Thyroid gland (tissue), 4 donors: ENCODE measurements around the gene UNC50. TPM values are rescaled to one million over a fixed set of nuclear protein-coding genes. Genes with fewer than 3 reads are reported as not detected.

ENCODE experiments used
- DNase-seq, 2 donors: peaks; one replicate each; pipeline ENCODE4 v3.0.0-alpha.2; 2019
- H3K27ac ChIP-seq, 3 donors: fragments of 200-600 bp; sonication (generic); 1 replicate in 2 of 3; 2 replicates in 1 of 3; pipeline ENCODE4 v1.5.1; 2016 to 2019; ENCODE audit warnings: mild to moderate bottlenecking in 1 of 3, moderate library complexity in 1 of 3
- H3K27me3 ChIP-seq: fragments of 200-600 bp; sonication (generic); one replicate; pipeline ENCODE4 v1.5.1; 2019
- H3K36me3 ChIP-seq, 2 donors: fragments of 200-600 bp; sonication (generic); one replicate each; pipeline ENCODE4 v1.5.1; 2016 to 2019
- H3K4me1 ChIP-seq, 2 donors: fragments of 200-600 bp; sonication (generic); one replicate each; pipeline ENCODE4 v1.5.1; 2017 to 2019
- H3K4me3 ChIP-seq, 3 donors: fragments of 200-600 bp; sonication (generic); replicated peaks in 1 of 3; 1 replicate in 2 of 3; 2 replicates in 1 of 3; pipeline ENCODE4 v1.5.1; 2016; ENCODE audit warnings: mild to moderate bottlenecking in 1 of 3
- H3K9me3 ChIP-seq: fragments of 200-600 bp; sonication (generic); one replicate; pipeline ENCODE4 v1.5.1; 2017
- CTCF ChIP-seq, 6 experiments: fragments of 200-600 bp in 3 of 6; fragments of 450-650 bp in 3 of 6; sonication (generic) in 3 of 6; IDR thresholded peaks; one replicate each; pipeline ENCODE4 v1.5.1; 2016 to 2019; ENCODE audit warnings: antibody characterized with exemption in 6 of 6, mild to moderate bottlenecking in 2 of 6, inconsistent platforms in 1 of 6, moderate library complexity in 1 of 6
- POLR2A ChIP-seq, 2 donors: fragments of 450-650 bp; IDR thresholded peaks; one replicate each; pipeline ENCODE4 v1.6.1; 2017; ENCODE audit warnings: antibody characterized with exemption in 2 of 2, mild to moderate bottlenecking in 2 of 2, moderate library complexity in 1 of 2
- WGBS, 2 donors: methylation state at CpG; one replicate each; pipeline ENCODE4 v1.1.5; 2017; 5-methylcytosine and 5-hydroxymethylcytosine counted together
- intact Hi-C: fragments of 100-400 bp; cut with DNase I; formaldehyde crosslinking; loops from one replicate; pipeline ENCODE4 v1.15.1; 2023
- total RNA-seq, 4 donors: library from RNA; depleted of rRNA; stranded (reverse); fragments of >200 nt; gene quantifications; one replicate each; pipeline ENCODE4 v1.2.3, GENCODE V29; 2016

Gene UNC50
- total RNA-seq, 4 donors from 2014 or later = 75.3 to 86.1 (median 81.9) TPM

- no peaks in the 10 kb centered on the region for H3K27me3 ChIP-seq
- DNase-seq = no peak
- no peaks in the 10 kb centered on the region for H3K9me3 ChIP-seq
- H3K36me3 ChIP-seq = peaks cover 6 to 16% of the 10 kb centered on the region in 2 donors
- intact Hi-C loops = no loop called here
- peaks cover 0 to 3% of the 10 kb centered on the region in 2 donors for H3K4me1 ChIP-seq
- no peak overlapping the region for H3K4me3 ChIP-seq
- TF ChIP-seq CTCF (IDR thresholded peaks at IDR 0.05) (no peak), POLR2A (IDR thresholded peaks at IDR 0.05) (no peak)
- 93 to 94% methylated on average over 9 of the region's 9 CpGs for WGBS, 2 donors
- H3K27ac ChIP-seq = no peak overlapping the region
Observed at GRCh38 chr2:98582523-98582922, 25.9 kb upstream of the UNC50 start.

GRCh38 chr2:98583276-98583675, 25.1 kb upstream of the UNC50 start:
- H3K4me3 ChIP-seq = no peak overlapping the region
- 96% methylated on average over 7 of the region's 7 CpGs for WGBS, 2 donors
- H3K27me3 ChIP-seq = no peaks in the 10 kb centered on the region
- peaks cover 0 to 11% of the 10 kb centered on the region in 2 donors for H3K36me3 ChIP-seq
- no peak for DNase-seq
- H3K4me1 ChIP-seq = peaks cover 0 to 3% of the 10 kb centered on the region in 2 donors
- no peak for TF ChIP-seq CTCF (IDR thresholded peaks at IDR 0.05)
- TF ChIP-seq POLR2A (IDR thresholded peaks at IDR 0.05) = no peak
- H3K9me3 ChIP-seq = no peaks in the 10 kb centered on the region
- intact Hi-C loops = no loop called here
- no peak overlapping the region for H3K27ac ChIP-seq

- H3K36me3 ChIP-seq = peaks cover 0 to 10% of the 10 kb centered on the region in 2 donors
Observed at GRCh38 chr2:98583816-98584618, 24.4 kb upstream of the UNC50 start.

GRCh38 chr2:98585386-98585785, 23.0 kb upstream of the UNC50 start:
- Histone ChIP-seq H3K4me3 (no peak overlapping the region), H3K4me1 (peaks cover 0 to 3% of the 10 kb centered on the region in 2 donors), H3K27ac (no peak overlapping the region), H3K36me3 (peaks cover 0 to 10% of the 10 kb centered on the region in 2 donors), H3K9me3 (no peaks in the 10 kb centered on the region), H3K27me3 (no peaks in the 10 kb centered on the region)
- intact Hi-C loops = no loop called here
- TF ChIP-seq POLR2A (IDR thresholded peaks at IDR 0.05) (no peak), CTCF (IDR thresholded peaks at IDR 0.05) (no peak)
- no peak for DNase-seq
- 95 to 98% methylated on average over 10 of the region's 10 CpGs for WGBS, 2 donors

More at GRCh38 chr2:98583816-98584618, 24.4 kb upstream of the UNC50 start:
- intact Hi-C loops = no loop called here
- H3K9me3 ChIP-seq = no peaks in the 10 kb centered on the region
- WGBS, 2 donors = 87 to 99% methylated on average over 10 of the region's 10 CpGs
- no peak for TF ChIP-seq POLR2A (IDR thresholded peaks at IDR 0.05)
- no peak for TF ChIP-seq CTCF (IDR thresholded peaks at IDR 0.05)
- DNase-seq = no peak
- no peaks in the 10 kb centered on the region for H3K27me3 ChIP-seq
- peaks cover 0 to 3% of the 10 kb centered on the region in 2 donors for H3K4me1 ChIP-seq
- H3K27ac ChIP-seq = no peak overlapping the region
- H3K4me3 ChIP-seq = no peak overlapping the region

GRCh38 chr2:98586551-98587140, 21.7 kb upstream of the UNC50 start:
- intact Hi-C loops = no loop called here
- peaks cover 0 to 10% of the 10 kb centered on the region in 2 donors for H3K36me3 ChIP-seq
- H3K4me3 ChIP-seq = no peak overlapping the region
- no peak overlapping the region for H3K27ac ChIP-seq
- peak; percentile 50 to 71 for DNase-seq
- no peaks in the 10 kb centered on the region for H3K9me3 ChIP-seq
- no peaks in the 10 kb centered on the region for H3K27me3 ChIP-seq
- WGBS, 2 donors = 38 to 57% methylated on average over 6 of the region's 6 CpGs
- peaks cover 0 to 3% of the 10 kb centered on the region in 2 donors for H3K4me1 ChIP-seq
- TF ChIP-seq CTCF (IDR thresholded peaks at IDR 0.05) = no peak
- TF ChIP-seq POLR2A (IDR thresholded peaks at IDR 0.05) = no peak
